Activated CD4-positive, alpha-beta T cell treated with anti-CD3 and anti-CD28 coated beads for 1 hour (primary cell): ENCODE results near the gene MVB12B.
"Not testable (repeated sequence)": the region's sequence is repeated elsewhere in the genome, so short reads cannot be mapped to it uniquely, and the experiment has no call there.

Experiments used
- DNase-seq: peaks from one replicate; pipeline ENCODE4 v3.0.0-alpha.2; 2020

MVB12B gene, protein sequence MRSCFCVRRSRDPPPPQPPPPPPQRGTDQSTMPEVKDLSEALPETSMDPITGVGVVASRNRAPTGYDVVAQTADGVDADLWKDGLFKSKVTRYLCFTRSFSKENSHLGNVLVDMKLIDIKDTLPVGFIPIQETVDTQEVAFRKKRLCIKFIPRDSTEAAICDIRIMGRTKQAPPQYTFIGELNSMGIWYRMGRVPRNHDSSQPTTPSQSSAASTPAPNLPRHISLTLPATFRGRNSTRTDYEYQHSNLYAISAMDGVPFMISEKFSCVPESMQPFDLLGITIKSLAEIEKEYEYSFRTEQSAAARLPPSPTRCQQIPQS

GRCh38 chr9:126326228-126327005 is at the start of gene MVB12B:
Gene MVB12B, plus strand, starts transcription at chr9:126326829. Its CDS starts 101 bp downstream, at chr9:126326930.
- peak; percentile 35 for DNase-seq

GRCh38 chr9:126283799-126284465 is 42.7 kb upstream of the MVB12B start:
- no peak for DNase-seq

DNA sequence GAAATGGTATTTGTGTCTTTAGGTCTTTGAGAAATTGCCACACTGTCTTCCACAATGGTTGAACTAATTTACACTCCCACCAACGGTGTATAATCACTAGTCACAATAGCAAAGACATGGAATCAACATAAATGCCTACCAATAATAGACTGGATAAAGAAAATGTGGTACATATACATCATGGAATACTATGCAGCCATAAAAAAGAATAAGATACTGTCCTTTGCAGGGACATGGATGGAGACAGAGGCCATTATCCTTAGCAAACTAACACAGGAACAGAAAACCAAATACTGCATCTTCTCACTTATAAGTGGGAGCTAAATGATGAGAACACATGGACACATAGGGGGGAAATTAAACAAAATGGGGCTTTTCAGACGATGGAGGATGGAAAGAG is 41.0 kb upstream of the MVB12B start:
- not testable (repeated sequence) for DNase-seq

GRCh38 chr9:126287166-126287866 is 39.3 kb upstream of the MVB12B start:
- no peak for DNase-seq

DNA sequence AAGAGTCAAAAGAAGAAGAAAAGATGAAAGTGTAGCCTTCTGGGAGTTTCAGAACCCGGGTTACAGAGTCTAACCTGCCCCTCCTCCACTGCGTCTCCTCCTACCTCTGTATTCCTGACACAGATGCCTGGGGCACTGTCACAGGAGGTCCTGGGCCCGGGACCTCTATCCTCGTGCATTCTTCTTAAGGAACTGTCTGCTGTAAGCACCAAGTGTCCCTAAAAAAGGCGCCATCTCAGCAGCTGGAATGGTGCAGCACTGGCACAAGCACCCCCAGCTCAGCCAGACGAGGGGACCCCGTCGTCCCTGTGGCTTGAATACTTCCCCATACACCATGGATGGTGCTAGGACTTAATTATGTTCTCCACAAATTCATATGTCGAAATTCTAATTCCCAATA is 35.8 kb upstream of the MVB12B start:
- DNase-seq, result no peak

DNA sequence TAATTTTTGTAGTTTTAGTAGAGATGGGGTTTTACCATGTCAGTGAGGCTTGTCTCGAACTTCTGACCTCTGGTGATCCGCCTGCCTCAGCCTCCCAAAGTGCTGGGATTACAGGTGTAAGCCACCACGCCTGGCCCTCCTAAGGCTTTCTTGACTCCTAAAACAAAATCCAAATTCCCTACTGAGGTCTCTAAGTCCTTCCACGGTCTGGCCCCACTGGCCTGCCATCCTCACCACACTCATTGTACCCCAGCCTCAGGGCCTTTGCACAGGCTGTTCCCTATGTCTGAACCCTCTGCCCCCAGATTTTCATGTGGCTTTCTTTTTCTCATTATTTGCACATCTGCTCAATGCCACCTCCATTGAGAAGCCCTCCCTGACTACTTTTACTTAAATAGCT is 34.7 kb upstream of the MVB12B start:
- DNase-seq, result no peak

DNA sequence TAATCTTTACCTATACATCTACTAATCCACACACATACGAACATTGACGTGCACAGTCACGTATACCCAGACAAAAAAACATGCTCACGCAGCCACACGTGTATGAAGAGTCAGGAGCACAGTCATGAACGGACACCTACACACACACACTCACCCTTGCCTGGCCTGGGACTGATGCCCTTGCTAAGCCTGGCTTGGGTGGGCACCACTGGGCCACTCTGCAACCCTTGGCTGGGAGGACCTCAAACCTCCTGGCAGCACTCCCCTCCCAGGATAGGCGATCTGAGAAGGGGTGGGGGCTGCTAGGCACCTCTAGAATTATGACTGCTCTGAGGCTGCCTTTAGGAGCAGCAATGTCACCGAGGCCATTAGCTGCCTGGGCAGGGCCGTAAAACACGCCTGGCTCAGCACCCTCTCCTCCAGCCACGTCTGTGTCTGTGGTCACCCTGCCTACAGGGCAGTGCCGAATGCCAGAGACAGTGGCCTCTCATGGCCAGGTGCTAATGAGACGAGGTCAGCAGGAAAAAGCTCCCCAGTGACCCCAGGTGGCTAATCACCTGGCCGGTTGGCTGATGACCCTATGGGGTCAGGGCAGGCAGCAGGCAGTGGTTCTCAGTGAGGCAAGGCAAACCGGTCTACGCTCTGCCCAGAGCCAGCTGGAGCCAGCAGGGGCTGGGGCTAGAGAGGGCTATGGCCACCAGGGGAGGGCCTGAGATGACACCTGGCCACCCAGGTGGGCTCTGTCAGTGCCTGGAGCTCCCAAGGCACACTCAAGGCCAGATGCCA is 33.7 kb upstream of the MVB12B start:
- no peak for DNase-seq

GRCh38 chr9:126293522-126293889 is 33.1 kb upstream of the MVB12B start:
- no peak for DNase-seq

DNA sequence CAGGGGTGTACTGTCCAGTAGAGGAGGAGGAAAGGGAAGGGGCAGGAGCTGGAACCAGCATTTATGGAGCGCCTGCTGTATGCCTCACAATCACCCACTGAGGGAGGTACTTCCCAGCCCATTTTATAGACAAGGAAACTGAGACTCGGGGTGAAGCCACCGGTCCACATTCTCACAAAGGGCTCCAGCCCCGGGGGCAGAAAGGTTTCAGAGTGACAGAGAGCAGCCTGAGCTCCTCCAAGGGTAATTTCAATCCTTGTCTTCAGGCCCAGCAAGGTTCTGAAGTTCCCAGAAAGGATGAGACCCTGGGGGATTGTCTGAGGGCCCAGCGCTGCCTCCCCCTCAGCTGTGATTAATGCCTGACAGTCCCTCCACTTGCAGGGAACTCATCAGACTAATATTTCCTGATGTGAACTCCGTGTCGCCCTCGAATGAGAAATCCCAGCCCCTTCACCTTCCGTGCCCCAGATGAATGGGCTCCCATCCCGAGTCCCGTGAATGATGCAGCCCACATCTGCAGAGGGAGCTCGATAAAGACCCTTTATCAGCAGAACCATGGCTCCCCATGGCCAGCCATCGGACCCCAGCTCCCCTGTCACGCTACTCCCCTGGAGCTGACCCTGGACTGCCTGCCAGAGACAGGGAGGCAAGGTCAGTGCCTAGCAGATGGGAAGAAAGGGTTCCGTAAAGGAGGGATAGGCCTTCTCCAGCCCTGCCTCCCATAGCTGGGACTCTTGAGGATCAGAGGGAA is 32.1 kb upstream of the MVB12B start:
- DNase-seq, result no peak

GRCh38 chr9:126295082-126295477 is 31.5 kb upstream of the MVB12B start:
- no peak for DNase-seq

DNA sequence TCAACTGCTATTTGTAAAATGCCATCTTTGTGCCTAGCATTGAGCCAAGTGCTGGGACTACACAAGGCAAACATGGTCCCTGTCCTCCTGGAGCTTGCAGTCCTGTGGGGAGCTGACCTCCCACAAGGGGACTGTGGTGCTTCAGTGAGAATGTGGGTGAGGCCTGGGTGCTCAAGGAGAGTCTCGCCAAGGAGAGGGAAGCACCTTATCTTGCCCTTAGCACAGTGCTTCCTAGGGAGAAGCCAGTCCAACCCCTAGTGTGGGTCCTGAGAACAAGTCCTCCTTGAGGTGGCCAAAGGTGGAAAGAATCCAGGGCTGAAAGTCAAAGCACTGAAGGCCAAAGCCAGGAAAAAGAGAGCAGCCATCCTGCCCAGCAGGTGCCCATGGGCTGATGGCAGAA is 31.1 kb upstream of the MVB12B start:
- no peak for DNase-seq

DNA sequence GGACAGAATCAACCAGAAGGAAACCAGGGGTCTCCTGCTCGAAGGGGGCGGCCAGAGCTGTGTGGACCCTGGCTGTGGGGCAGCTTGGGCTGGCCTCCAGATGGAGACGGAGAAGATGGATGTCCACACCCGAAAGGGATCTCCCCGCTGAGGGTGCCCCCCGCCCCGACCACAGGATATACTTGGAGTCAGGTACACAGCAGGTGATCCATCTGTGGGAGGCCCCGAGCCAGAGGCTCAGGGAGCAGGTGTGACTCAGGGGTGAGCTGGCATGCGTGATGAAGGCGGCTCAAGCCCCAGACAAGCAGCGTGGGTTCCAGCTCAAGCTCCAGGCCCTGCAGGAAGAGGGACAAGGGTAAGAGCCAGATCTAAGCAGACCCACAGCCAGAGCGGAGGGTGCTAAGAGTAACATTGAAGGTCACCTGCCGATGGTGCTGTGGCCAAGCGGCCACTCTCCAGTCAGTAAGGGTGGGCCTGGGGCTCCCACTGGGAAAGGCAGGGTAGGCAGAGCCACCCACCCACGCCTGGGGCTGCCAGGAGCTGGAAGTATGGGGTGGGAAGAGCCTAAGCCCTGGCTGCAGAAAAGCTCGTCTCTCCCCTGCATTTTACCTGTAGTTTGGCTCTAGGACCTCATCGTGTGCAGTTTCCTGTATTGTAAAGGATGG is 30.6 kb upstream of the MVB12B start:
- DNase-seq, result no peak

- no peak for DNase-seq
These were observed 29.9 kb upstream of the MVB12B start for GRCh38 chr9:126296687-126297086.

DNA sequence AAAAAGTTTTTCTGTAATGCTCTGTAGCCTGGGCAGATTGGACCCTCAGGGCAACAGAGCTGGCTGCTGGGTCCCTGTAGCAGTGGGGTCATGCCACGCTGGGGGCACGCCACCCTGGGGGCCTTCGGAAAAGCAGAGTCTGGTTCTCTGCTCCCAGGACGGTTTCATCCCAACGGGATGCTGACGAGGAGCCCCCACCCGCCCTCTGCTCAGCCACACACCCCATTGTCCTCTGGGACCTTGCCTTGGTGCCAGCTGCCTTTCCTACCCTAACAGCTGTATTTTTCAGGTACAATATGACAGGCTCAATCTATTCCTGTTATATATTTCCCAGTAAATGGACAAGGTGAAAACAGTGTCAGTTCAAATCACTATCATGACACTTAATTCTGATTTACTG is 29.0 kb upstream of the MVB12B start:
- no peak for DNase-seq

- DNase-seq, result no peak
These were observed 28.4 kb upstream of the MVB12B start for GRCh38 chr9:126298063-126298801.

GRCh38 chr9:126299706-126300276 is 26.8 kb upstream of the MVB12B start:
- no peak for DNase-seq

DNA sequence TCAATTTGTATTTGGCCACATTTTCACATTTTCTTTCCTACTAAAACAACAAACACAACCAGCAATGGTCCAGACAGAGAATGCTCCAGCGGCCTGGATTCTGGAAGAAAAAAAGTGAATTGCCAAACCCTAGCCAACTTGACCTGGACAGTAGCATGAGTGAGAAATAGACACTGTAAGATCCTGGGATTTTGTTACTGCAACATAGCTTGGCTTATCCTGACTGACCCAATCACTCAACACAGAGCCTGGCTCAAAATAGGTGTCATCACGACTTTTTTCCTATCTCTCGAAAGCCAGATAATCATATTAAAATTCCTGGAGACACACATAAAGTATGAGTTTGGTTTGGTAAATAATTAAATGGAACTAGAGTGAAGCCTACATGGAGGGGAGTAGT is 25.4 kb upstream of the MVB12B start:
- no peak for DNase-seq

- DNase-seq, result peak; percentile 34
These were observed 24.5 kb upstream of the MVB12B start for GRCh38 chr9:126301985-126302603.

DNA sequence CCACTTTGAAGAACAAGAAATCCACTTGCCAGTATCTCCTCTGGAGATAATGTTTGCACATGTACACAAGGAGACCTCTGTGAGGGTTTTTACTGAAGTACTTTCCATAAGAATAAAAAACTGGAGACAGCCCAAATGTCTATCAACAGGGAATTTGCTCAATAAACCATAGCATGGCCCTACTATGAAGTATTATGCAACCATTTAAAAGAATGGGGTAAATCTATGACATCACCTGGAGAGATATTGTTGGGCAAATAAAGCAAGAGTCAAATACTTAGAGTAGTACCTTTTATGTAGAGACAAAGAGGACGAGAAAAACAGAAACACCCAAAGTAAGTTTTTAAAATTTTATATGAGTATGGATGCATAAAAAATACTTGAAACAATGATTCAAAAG is 23.9 kb upstream of the MVB12B start:
- no peak for DNase-seq

DNA sequence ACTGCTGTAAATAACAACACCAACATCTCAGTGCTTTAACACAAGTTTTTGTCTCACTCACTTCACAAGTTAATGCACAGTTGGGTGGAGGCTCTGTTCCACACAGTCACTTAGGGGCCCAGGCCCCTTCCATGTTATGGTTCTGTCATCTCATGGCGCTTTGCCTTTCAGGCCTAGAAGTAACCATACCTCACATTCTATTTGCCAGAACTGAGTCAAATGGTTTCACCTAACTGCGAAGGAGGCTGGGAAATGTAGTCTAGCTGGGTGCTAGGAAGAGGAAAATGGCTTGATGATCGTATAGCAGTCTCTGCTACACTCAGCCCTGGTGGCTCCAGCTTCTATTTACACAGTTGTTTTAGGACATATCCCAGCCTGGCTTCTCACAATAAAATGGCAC is 23.1 kb upstream of the MVB12B start:
- DNase-seq, result no peak
